ENCODE data around the gene RELN.

Gene RELN

DNA sequence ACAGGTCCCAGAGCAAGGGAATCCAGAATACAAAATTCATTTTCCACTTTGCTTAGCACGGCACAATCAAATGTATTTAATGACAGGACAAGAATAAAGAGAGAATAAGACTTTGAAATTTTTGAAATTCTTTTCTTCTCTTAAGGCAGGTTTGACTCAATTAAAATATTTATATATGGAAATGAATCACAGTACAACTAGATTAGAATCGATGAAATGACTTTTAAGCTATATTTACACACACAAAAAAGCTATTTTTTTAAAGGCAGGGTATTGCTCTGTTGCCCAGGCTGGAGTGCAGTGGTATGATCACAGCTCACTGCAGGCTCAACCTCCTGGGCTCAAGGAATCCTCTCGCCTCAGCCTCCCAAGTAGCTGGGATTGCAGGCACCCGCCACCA lies 278.0 kb downstream of the RELN start:
- DNase-seq = no peak

DNA sequence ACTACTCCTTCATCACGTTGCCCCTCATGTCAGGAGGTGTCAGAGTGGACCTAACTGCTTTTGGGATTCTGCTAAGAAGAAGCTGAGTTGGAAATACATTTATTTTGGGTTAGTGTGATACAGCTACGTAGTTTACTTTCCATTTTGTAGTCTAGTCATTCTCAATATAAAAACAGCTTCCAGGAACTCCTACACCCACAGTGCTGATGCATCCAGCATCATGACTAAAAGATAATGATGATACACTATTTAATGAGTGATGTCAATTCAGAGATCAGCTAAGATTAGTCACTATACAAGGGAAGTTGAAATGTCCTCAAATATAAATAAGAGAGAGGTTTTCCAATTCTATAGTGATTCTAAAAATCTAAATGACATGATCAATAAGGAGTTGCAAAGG lies 279.2 kb downstream of the RELN start:
- DNase-seq = no peak

DNA sequence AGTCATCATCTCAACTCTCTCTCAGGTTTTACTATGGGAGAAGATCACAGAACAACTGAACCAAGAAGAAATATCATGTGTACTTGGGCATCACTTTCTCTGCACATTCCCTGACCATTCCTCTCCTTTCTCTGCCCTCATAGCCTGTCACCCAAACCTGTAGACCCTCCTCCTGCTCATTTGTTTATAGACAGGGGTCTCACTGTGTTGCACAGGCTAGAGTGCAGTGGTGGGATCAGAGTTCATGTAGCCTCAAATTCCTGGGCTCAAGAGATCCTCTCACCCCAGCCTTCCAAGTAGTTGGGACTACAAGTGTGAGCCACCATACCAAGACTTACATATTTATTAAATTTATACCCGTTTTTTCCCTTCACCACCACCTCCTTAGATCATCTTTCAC lies 282.7 kb downstream of the RELN start:
- DNase-seq = no peak

DNA sequence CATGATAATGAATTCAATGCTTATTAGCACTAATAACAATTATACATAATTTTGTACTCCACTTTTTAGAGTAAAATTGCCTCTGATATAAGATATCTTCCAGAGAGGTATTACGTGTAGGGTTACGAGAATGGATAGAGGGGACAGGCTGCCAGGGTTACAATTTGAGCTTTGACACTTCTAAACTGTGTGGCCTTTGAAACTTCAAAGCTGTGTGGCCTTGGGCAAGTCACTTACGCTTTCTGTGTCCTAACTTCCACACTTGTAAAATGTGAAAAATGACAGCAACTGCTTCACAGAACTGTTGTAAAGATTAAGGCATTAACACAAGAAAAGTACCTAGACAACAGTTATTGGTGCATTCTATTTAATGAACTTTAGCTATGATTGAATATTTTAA lies 283.9 kb downstream of the RELN start:
- no peak for DNase-seq

- DNase-seq = no peak
Measured at GRCh38 chr7:103704701-103705100, 284.8 kb downstream of the RELN start.

DNA sequence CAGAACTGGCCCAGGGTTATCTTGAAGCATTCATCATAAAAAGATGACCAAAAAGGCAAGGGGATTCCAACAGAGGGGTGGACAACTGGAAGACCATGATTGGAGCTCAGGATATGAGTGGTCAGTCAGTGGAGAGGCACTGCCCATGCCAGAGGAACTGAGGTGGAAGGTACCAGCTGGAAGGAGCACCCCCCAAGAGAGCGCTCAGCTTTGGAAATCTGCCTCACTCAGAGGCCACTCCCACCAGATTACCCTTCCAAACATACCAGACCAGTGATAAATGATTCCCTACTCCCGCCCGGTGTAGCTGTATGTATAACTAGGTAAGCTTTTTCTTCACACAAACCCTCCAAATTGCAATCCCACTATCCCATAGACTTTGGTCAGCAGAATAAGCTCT lies 286.5 kb downstream of the RELN start:
- DNase-seq = no peak

DNA sequence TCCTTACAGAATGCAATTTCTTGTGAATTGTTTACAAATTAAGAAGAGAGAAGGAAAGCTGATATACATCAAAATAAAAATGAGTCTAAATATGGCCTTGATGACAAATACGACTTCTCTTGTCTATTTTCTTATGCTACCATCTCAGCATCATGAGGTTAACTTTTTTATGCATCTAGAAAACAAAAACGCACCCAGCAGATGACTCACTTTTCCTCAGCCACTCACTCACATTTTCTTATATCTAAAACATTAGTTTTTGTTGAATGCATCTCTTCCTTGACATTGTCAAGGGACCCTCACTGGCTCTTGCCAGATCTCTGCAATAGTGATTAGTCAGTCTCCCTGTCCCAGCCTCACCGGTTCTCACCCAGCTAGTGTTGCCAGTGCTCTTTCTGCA lies 287.0 kb downstream of the RELN start:
- no peak for DNase-seq

DNA sequence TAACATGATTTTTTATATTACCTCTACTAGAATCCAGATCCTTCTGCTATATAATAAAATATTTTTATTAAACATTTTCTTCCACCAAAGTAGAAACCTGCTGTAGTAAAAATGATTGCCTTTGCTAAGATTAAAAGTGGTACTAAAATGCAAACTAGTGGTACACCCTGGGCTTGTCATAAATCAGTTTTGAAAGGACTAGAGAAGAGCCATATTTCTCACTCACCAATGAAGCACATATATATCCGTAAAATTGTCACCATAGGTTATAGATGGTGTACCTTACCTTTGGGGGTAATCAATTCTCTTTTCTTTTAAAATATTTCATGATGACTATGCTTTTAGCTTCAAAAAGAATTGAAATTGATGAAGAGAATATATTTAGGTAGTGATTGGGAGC lies 290.4 kb downstream of the RELN start:
- no peak for DNase-seq

DNA sequence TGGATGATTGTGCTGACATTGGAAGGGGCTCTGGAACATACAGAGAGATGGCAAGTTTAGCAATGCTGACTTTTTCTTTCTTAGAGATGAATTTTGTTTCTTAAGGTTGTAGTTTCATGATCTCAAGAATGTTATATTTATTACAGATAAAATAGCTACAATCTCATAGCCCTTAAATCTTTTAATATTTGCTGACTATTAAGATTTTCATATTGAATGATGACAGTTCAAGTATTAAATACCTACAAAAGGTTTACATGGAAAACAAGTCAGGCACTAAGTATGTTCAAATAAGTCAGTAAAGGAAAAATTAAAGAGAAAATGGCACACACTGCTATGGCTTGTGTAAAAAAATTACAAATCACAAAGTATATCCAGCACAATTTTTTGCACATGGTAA lies 291.4 kb downstream of the RELN start:
- DNase-seq = no peak

DNA sequence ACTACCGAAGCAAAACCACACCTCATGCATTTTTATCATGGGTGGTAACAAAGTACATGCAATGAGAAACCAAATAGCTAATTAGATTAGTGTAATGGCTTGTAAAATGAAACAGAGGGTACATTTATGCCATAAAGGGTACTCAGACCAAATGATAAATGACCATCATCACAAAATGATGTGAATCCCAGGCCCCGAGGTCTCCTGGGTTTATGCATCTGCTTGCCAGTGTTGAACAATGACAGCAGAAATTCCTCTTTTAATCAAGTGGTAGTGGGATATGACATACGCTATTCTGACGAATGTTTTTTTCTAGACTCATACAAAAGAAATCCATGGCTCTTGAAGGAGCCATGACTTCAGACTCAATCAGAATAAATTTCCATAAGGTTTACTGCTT lies 293.9 kb downstream of the RELN start:
- DNase-seq = no peak

DNA sequence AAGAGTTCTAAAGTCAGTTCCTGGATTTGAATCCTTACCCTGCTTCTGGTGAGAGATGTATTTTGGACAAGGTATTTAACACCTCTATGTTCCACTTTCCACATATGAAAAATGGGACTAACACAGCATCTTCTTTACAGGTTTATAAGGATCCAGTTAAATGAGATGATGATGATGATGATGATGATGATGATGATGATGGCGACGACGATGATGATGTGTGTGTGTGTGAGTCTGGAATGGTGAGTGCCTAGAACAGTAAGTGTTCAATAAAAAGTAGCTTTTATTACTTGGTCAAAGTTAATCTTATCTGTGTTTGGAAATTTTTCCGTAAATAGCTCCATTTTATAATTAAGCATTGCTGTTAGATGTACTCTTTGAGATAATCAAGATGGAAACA lies 295.2 kb downstream of the RELN start:
- no peak for DNase-seq

DNA sequence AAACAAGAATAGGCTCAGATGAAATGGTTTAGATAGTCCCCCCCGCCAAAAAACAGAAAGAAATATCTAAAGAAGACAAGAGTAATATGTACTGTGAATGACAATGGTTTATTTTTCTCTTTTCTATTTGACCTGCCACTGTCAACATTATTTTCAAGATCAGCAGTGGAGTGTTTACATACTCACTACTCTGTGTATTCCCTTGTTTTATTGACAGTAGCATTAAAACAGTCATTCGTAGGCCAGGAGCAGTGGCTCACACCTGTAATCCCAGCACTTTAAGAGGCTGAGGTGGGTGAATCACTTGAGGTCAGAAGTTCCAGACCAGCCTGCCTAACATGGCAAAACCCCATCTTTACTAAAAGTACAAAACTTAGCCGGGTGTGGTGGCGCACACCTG lies 298.2 kb downstream of the RELN start:
- no peak for DNase-seq

- no peak for DNase-seq
Measured at GRCh38 chr7:103690242-103690974, 299.1 kb downstream of the RELN start.

DNA sequence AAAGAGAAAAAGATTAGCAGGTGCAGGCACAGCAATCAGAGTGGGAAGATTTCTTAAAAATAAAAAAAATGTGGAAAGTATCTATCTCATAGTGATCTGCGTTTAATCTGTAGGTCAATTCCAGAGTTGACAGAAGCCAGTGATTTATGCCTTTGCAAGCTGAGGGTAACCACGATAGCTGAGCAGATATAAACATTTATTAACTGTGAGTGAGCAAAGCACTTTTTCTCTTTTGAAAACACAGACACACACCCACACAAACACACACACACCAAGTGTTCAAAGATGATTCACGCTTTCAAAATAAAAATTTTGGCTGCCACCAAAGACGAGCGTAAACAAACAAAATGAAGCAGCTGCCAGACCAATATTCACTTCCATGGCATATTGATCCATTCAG lies 300.2 kb downstream of the RELN start:
- DNase-seq = no peak

GRCh38 chr7:103687951-103688350 lies 301.5 kb downstream of the RELN start:
- DNase-seq = no peak

- DNase-seq = no peak
Measured at GRCh38 chr7:103687272-103687671, 302.2 kb downstream of the RELN start.

DNA sequence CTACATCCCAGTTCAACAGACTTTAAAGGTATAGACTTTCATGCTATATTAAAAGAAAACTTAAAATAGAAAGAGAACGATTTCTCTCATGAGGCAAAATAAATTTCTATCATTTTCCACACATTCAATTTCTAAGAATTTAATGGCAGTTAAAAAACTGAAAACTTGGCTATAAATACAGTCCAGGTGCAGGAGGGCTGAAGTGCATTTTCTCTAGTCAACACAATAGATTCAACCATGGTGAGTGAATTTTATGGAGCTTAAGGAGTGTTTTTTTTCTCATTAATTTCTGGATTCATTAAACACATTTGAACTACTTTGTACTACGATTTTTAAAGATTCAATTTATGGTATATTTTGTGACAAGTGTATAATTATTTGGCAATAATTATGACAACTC lies 302.7 kb downstream of the RELN start:
- no peak for DNase-seq

GRCh38 chr7:103686064-103686463 lies 303.4 kb downstream of the RELN start:
- no peak for DNase-seq

DNA sequence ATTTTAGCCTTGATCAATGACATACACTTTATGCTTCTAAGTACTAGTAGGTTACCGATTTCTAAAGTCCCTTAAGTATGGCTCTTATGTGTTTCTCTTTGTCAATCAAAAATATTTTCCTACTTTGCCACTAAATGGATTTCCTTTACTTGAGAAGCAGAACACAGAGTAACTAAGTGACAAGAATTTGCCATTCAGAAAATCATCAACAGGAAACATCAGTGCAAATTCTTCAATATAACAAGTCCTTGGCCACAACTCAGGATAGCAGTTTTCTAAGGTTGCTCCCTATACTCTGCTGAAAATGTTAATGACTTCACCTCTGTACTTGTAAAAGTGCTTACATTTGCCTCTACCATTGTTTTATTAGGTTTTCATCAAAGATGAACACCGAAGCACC lies 303.8 kb downstream of the RELN start:
- no peak for DNase-seq

GRCh38 chr7:103683348-103683747 lies 306.1 kb downstream of the RELN start:
- DNase-seq = no peak

DNA sequence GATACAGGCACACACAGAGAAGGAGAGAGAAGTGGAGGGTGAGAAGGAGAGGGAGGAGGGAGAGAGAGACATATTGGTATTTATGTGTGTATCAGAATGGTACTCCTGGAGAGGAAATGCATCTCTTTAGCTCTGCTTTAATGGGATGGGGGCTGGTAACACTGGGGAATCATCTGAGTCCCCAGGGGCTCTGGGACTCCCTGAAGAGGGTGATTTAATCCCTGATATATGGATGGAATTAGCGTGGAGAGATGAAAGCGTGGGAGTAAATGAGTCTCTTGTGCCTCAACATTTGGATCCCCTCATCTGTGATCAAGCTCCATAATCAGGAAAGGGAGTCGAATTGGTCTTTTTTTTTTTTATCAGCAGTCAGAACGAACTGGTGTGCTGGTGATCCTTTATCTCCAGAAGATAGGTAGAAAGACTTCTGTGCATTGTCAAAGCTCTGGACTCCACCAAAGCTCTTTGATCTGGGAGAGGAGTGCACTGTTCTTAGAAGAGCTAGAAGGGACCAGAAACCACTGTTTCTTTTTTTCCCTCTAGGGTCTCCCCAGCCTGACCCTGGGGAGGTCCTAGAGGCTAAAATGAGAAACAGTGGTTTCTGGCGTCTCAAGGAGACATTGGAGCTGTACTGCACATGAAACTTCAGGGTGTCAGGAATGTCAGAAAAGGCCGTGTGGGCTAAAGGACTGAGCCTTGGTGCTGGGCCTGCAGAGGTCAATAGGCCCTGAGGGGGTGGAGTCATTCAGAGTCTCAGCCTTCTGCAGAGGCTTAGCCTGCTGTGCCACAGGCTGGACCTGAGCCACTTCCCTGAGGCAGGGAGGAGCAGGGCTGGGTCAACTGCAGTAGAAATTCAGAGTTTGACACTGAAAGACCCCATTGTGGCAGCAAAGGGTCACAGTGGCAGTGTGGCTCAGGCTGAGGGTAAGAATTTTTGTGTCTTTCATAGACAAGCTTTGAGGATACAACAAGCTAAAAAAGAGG lies 309.0 kb downstream of the RELN start:
- no peak for DNase-seq

GRCh38 chr7:103679151-103680132 lies 310.0 kb downstream of the RELN start:
- no peak for DNase-seq
